ENCODE measurements around the gene PSMB9. TPM values are rescaled to one million over a fixed set of nuclear protein-coding genes. Genes with fewer than 3 reads are reported as not detected.

The PSMB9 gene
- total RNA-seq, 4 donors from 2014 or later, result 9.1 to 31.0 (median 18.3) TPM

DNA sequence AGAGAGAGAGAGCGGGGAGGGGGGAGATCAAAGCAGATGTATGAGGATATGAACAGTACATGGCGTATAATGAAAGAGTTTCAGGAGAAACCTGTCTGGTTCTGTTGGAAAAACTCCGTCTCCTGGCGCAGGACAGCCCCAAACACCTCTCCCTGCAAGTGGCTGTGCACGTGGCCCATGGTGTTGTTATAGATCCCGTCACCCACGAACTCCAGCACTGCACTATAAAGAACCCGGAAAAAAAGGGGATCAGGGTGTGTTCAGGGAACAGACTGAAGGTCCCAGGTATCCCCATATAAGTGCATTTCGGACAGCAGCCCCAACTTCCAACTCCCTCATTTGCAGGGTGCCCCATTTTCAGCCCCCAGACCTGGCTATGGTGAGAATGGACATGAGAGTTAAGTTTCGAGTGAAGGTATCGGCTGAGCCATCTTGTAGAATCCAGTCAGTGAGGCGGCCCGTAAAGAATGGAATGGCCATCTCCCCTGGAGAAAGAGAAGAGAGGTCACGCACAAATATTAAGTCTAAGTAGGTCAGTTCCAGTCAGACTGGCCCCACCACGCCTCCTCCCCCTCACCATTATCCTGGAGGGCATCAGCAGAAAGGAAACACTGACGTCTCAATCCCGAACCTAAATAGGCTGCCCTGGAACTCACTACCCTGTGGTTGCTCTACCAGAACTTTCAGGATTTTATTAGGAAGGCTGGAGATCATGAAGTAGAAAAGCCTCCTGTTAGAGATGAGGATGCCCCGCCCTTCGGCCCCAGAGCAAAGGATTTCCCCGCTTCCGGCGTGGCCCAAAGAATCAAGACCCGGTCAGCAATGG is 1.8 kb upstream of the PSMB9 start:
- TF ChIP-seq POLR2A (IDR thresholded peaks at IDR 0.05) (no peak), CTCF (IDR thresholded peaks at IDR 0.05) (no peak)
- H3K36me3 ChIP-seq, result peaks cover 11 to 16% of the 10 kb centered on the region in 2 donors
- peaks cover 0 to 18% of the 10 kb centered on the region in 2 donors for H3K4me1 ChIP-seq
- 44 to 56% methylated on average over 22 to 23 of the region's 23 CpGs for WGBS, 2 donors
- H3K9me3 ChIP-seq, result no peaks in the 10 kb centered on the region
- peak overlapping the region; percentile 90 to 98 (median 93) for H3K27ac ChIP-seq
- DNase-seq, result peak; percentile 46 to 51
- no peaks in the 10 kb centered on the region for H3K27me3 ChIP-seq
- peak overlapping the region; percentile 79 to 91 (median 83) for H3K4me3 ChIP-seq (replicated peaks in 1 of 3)
- intact Hi-C loops (cut with DNase I), result no loop called here

DNA sequence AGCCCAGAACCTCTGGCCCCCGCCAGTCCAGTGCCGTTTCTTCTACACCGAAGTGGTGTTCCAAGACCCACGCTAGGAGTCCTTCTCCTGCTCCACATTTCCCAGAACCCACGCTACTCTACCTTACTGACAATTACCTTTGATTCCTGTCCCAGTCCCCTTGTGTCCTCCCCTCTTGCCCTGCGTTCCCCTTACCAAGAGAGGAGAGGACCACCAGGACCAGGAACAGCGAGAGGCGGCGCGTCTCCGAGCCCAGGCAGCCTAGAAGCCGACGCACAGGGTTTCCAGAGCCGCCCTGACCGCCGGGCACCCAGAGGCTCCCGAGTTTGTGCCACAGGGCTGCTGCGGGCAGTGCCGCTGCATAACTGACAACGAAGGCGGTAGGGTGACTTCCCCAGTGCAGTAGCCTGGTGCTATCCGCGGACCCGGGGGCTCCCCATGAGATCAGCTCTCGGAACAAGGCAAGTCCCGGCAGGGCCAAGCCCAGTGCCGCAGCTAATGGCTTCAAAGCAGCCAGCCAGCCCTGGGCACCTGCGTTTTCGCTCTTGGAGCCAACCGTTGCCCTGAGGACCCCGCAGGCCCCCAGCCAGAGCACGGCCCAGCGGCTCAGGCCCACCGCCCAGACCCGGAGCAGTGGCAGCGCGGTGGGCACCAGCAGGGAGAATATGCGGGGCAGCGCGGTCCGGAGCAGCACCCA is 1.0 kb upstream of the PSMB9 start:
- Histone ChIP-seq H3K4me1 (peaks cover 0 to 18% of the 10 kb centered on the region in 2 donors), H3K9me3 (no peaks in the 10 kb centered on the region), H3K27me3 (no peaks in the 10 kb centered on the region), H3K36me3 (peaks cover 10 to 11% of the 10 kb centered on the region in 2 donors), H3K27ac (peak overlapping the region; percentile 90 to 98 (median 93)), H3K4me3 (replicated peaks in 1 of 3) (peak overlapping the region; percentile 79 to 91 (median 83))
- DNase-seq, result peak; percentile 52 to 61
- intact Hi-C loops (cut with DNase I), result no loop called here
- 1% methylated on average over 12 to 13 of the region's 41 CpGs for WGBS, 2 donors
- TF ChIP-seq CTCF (IDR thresholded peaks at IDR 0.05), result no peak
- peak in 1 of 2 donors; percentile 7 for TF ChIP-seq POLR2A (IDR thresholded peaks at IDR 0.05)

DNA sequence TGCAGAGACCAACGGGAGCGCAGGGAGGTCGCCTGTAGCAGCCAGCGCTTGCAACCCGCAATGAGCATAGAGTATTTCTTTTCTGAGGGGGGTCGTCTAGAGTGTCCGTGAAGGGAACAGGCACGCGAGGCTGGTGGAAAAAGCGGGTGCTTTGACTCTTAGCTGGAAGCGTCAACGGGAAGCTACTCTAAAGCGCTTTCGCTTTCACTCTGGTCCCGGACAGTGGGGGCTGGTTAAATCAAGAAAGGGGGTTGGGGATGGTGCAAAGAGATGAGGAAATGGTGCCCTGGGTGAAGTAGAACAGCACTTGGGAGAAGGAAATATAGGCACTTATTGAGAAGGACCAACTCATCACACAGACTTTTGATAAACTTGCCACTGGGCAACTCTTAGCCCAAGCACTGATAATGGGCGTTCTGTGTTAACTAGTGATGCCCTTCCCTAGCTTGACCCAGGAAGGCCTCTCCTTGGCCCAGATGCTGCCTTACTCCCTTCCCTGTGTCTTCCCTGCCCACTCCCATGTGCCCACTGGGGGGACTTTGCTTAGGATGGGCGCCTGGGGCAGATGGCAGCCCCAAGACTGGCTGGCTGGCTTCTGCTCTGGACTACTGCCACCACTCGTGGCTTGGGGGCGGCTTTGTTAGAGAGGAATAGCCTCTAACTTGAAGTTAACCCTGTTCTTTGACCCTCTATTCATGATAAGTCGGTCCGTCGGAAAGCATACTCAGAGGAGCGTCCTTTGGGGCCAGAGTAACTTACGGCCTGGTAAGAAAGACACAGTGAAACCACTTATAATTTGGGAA is 585 bp downstream of the PSMB9 start:
- no peaks in the 10 kb centered on the region for H3K27me3 ChIP-seq
- peak overlapping the region; percentile 90 to 98 (median 93) for H3K27ac ChIP-seq
- H3K4me3 ChIP-seq (replicated peaks in 1 of 3), result peak overlapping the region; percentile 64 to 91 (median 83)
- H3K4me1 ChIP-seq, result peaks cover 0 to 18% of the 10 kb centered on the region in 2 donors
- peaks cover 5 to 11% of the 10 kb centered on the region in 2 donors for H3K36me3 ChIP-seq
- no peak for TF ChIP-seq CTCF (IDR thresholded peaks at IDR 0.05)
- no peak for TF ChIP-seq POLR2A (IDR thresholded peaks at IDR 0.05)
- H3K9me3 ChIP-seq, result no peaks in the 10 kb centered on the region
- 16 to 19% methylated on average over 21 to 24 of the region's 24 CpGs for WGBS, 2 donors
- intact Hi-C loops (cut with DNase I), result no loop called here
- peak; percentile 36 to 47 for DNase-seq

DNA sequence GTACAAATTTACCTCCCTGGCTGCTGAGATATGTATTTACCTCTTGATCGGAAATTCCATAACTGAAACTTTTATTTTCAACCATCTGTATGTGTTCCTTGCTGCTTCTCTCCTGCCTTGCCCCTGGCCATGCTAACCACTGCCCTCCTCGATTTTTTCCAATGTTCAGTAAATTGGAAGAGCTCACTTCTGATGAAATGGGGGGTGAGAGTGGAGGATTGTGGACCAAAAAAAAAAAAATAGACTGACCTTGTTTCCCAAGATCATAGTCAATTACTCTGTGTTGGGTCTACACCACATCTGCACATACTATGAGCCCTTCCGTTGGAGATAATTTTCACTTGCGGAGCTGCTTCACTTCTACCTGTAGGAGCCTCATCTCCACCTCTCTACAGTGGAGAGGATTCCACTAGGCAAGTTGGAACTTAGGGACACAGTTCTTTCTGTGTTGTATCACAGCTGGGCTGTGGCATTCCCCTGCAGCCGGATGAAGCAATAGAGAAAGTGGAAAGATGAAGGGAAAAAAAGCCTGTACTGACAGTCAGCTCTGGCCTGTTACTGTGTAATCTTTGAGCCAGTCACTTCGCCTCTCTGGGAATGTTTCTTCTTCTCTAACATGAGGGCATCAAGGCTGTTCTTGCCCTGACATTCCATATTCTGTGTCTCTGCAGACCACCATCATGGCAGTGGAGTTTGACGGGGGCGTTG is 1.6 kb downstream of the PSMB9 start:
- DNase-seq, result no peak
- no peaks in the 10 kb centered on the region for H3K27me3 ChIP-seq
- H3K4me3 ChIP-seq (replicated peaks in 1 of 3), result no peak overlapping the region
- no peaks in the 10 kb centered on the region for H3K9me3 ChIP-seq
- H3K36me3 ChIP-seq, result peaks cover under 1 to 3% of the 10 kb centered on the region in 2 donors
- intact Hi-C loops (cut with DNase I), result no loop called here
- peak overlapping the region in 1 of 3 donors; percentile 98 for H3K27ac ChIP-seq
- no peak for TF ChIP-seq CTCF (IDR thresholded peaks at IDR 0.05)
- TF ChIP-seq POLR2A (IDR thresholded peaks at IDR 0.05), result no peak
- H3K4me1 ChIP-seq, result peaks cover under 1 to 18% of the 10 kb centered on the region in 2 donors
- WGBS, 2 donors, result 83 to 84% methylated on average over 8 of the region's 8 CpGs
